ENCODE data around the gene FBXW8.

The FBXW8 gene

DNA sequence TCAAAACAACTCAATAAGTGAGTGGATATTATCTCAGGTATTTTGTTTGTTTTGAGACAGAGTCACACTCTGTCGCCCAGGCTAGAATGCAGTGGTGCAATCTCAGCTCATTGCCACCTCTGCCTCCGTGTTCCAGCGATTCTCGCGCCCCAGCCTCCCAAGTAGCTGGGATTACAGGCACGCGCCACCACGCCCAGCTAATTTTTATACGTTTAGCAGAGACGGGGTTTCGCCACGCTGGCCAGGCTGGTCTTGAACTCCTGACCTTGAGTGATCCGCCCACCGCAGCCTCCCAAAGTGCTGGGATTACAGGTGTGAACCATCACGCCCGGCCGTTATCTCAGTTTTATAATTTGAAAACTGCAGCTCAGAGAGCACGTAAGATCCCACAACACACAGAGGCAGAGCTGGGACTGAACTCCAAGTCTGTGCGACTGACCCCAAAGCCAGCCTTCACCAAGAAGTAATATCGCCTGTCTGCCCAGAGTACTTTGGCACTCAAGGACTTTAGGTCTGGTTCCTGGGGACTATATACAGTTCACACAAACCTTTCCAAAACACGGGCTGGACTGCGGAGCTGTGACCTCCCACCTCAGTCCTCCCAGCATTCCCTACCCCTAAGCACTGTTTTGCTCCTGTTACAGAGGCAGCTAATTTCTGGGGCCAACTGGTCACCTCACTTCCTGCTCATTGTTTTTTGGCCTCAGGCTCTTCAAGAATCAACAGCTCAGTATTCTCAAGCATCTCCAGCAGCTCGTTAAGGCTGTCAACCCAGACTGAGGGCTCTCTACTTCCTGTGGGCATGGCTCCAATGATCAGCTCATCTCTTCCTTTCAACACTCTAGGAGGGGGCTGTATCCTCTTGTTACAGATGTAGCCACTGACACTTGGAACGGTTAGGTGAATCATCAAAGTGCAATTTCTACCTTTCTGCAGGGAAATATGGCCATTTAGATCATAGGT, 165.9 kb downstream of the FBXW8 start:
- DNase-seq (ENCODE audit: low read depth) = peak; percentile 8

DNA sequence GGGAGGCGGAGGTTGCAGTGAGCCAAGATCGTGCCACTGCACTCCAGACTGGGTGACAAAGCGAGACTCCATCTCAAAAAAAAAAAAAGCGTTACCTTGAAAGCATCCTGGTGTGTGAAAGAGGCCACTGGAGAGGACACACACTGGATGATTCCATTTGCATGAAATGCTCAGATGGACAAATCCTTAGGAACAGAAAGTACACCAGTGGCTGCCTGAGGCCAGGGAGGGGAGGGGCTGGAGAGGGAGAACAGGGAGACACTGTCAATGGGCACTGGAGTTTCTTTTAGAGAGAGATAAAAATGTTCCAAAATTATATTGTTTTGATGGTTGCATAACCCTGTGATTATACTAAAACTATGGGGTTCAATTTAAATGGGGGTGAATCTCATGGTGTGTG, 168.7 kb downstream of the FBXW8 start:
- DNase-seq (ENCODE audit: low read depth) = no peak

DNA sequence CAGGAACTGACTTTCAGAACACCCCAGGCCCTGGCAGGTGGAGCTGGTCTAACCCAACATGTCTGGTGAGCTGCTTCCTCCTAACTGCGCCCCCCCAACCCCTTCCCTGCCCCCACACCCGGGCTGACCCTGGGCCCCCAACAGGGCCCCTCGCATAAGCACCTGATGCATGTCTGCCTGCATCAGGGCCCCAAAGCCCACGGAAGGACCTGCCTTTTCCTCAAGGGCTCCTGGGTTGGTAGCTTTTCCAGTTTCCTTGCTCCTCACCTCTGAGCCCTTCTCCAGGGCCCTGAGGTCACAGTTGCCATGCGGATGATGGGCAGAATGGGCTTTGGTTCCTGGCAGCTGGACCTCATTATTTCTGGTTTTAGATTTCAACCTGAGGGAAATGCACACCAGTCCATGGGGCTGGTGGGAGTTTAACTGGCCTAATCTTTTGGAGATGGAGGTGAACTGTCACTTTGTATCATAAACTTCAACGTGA, 170.0 kb downstream of the FBXW8 start:
- no peak for DNase-seq (ENCODE audit: low read depth)
